ENCODE measurements around the gene RTKN2.
A peak's percentile ranks its signal among the peaks of the same experiment; 100 is the strongest.
"Not testable (repeated sequence)": the region's sequence is repeated elsewhere in the genome, so short reads cannot be mapped to it uniquely, and the experiment has no call there.

Gene RTKN2

DNA sequence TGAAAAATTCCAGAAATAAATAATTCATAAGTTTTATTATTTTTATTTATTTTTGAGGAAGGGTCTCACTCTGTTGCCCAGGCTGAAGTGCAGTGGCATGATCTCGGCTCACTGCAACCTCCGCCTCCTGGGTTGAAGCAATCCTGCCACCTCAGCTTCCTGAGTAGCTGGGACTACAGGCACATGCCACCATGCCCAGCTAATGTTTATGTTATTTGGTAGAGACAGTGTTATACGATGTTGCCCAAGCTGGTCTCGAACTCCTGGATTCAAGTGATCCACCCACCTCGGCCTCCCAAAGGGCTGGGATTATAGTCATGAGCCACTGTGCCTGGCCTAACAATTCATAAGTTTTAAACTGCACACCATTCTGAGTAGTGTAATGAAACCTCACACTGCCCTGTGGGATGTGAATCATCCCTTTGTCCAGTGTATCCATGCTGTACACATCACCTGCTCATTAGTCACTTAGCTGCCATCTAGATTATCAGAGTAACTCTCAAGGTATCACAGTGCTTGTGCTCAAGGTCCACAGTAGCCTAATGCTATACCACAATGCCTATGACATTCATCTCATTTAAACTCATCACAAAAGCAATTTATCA lies 17.9 kb downstream of the RTKN2 start:
- TF ChIP-seq, protein P1, sequence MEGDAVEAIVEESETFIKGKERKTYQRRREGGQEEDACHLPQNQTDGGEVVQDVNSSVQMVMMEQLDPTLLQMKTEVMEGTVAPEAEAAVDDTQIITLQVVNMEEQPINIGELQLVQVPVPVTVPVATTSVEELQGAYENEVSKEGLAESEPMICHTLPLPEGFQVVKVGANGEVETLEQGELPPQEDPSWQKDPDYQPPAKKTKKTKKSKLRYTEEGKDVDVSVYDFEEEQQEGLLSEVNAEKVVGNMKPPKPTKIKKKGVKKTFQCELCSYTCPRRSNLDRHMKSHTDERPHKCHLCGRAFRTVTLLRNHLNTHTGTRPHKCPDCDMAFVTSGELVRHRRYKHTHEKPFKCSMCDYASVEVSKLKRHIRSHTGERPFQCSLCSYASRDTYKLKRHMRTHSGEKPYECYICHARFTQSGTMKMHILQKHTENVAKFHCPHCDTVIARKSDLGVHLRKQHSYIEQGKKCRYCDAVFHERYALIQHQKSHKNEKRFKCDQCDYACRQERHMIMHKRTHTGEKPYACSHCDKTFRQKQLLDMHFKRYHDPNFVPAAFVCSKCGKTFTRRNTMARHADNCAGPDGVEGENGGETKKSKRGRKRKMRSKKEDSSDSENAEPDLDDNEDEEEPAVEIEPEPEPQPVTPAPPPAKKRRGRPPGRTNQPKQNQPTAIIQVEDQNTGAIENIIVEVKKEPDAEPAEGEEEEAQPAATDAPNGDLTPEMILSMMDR (IDR thresholded peaks at IDR 0.05; ENCODE audit: control insufficient read depth, insufficient read depth, low read depth, low read length, missing control alignments) = no peak
- H3K4me3 ChIP-seq (ENCODE audit: control insufficient read depth, low read depth, low read length) = no peak overlapping the region
- DNase-seq (ENCODE audit: low read depth) = peak; percentile 25

DNA sequence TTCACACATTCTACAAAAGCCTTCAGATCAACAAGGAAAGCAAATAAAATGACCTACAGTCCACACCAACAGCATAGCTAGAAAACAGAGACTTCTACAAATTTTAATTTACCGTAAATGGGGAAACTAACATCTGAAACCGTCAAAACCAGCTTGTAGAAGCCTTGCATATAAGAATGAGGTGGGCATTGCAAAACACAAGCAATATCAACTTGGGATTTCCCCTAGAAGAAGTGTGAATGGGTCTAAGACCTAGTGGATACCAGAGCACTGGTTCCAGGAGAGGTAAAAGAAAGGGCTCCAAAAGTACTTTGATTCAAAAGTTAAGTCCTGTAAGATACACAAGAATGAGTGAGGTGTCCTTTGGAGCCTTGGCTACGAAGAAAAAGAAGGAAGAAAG lies 18.7 kb downstream of the RTKN2 start:
- TF ChIP-seq, protein P1 (IDR thresholded peaks at IDR 0.05; ENCODE audit: control insufficient read depth, insufficient read depth, low read depth, low read length, missing control alignments) = no peak
- DNase-seq (ENCODE audit: low read depth) = no peak
- H3K4me3 ChIP-seq (ENCODE audit: control insufficient read depth, low read depth, low read length) = no peak overlapping the region

DNA sequence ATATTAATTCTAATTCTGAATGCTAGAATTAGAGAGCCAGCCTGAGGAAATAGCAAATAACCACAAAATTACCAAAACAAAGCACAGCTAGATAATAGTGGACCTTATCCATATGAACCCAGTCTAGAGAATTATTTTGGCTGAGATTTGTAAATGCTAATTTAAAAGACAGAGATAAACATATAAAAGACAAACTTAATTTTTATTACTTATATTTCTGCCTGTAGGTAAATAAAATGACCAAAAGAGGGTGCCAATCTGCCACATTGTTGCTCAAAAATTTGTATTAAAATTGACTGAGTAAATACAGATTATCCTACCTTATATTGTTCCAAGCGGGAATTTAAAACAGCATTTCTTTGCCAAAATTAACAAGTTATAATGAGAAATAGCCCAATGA lies 20.2 kb downstream of the RTKN2 start:
- H3K4me3 ChIP-seq (ENCODE audit: control insufficient read depth, low read depth, low read length) = no peak overlapping the region
- TF ChIP-seq, protein P1 (IDR thresholded peaks at IDR 0.05; ENCODE audit: control insufficient read depth, insufficient read depth, low read depth, low read length, missing control alignments) = peak; percentile 34
- no peak for DNase-seq (ENCODE audit: low read depth)

DNA sequence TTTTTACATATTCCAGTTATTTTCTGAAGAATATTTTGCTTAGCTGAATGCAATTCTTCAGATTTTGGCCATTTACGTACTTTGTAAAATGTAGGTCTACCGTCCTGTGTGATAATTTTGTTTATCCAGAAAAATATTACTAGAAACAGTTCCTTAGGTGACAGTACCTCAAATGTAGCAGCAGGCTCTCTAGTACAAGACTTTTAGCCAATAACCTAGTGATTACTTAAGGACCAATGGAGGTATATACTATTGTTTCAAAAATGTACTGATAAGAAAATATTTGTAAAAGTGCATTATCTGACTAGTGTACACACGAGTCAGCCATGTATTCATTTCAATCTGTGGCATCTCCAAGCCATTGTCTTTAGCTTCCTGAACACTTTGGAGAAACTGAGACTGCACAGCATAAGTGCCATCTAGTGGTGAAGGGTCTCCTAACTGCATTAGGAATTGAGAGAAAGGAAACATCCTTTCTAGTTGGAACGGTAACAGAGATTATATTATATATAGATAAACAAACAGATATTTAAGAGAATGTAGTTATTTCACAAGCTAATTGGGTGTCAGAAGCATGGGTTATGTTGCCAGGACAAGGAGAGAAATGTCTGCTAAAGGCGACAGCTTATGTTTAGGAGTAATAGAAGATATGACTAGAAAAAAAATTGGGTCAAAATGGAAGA lies 23.7 kb downstream of the RTKN2 start:
- no peak overlapping the region for H3K4me3 ChIP-seq (ENCODE audit: control insufficient read depth, low read depth, low read length)
- TF ChIP-seq, protein P1 (IDR thresholded peaks at IDR 0.05; ENCODE audit: control insufficient read depth, insufficient read depth, low read depth, low read length, missing control alignments) = peak; percentile 81
- peak; percentile 29 for DNase-seq (ENCODE audit: low read depth)

DNA sequence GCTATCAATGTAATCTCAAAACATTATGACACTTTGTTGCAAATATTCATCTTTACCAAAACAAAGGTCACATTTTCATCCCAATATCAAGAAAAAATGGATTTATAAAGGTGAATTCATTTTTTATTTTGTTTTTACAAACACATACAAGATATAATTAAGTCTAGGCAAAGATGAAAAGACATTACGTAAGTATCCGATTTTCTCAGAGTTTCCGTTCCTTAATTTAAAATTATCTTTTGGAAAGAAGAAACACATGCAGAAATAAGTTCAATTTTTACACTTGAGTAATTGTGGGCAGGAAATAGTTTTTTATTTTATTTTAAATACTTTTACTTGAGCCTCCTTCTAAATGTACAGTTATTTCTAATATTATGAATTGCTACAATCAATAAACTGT lies 24.6 kb downstream of the RTKN2 start:
- no peak for DNase-seq (ENCODE audit: low read depth)
- no peak overlapping the region for H3K4me3 ChIP-seq (ENCODE audit: control insufficient read depth, low read depth, low read length)
- TF ChIP-seq, protein P1 (IDR thresholded peaks at IDR 0.05; ENCODE audit: control insufficient read depth, insufficient read depth, low read depth, low read length, missing control alignments) = no peak

DNA sequence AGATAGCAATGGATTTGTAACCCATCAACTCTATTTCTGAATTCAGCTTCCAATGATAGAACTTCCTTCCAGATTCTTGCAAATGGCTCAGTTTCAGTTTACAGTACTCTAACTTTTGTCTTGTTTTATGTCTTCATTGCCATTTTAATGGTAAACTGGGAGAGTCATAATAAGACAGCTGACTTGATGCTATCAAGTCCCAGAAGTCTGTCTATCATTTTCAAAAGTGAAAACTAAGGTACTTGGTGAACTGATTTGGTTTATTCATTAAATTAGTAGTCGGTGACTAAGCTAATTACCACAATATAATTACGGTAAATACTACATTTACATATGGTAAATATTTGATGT lies 25.0 kb downstream of the RTKN2 start:
- peak overlapping the region; percentile 12 for H3K4me3 ChIP-seq (ENCODE audit: control insufficient read depth, low read depth, low read length)
- no peak for DNase-seq (ENCODE audit: low read depth)
- TF ChIP-seq, protein P1 (IDR thresholded peaks at IDR 0.05; ENCODE audit: control insufficient read depth, insufficient read depth, low read depth, low read length, missing control alignments) = no peak

DNA sequence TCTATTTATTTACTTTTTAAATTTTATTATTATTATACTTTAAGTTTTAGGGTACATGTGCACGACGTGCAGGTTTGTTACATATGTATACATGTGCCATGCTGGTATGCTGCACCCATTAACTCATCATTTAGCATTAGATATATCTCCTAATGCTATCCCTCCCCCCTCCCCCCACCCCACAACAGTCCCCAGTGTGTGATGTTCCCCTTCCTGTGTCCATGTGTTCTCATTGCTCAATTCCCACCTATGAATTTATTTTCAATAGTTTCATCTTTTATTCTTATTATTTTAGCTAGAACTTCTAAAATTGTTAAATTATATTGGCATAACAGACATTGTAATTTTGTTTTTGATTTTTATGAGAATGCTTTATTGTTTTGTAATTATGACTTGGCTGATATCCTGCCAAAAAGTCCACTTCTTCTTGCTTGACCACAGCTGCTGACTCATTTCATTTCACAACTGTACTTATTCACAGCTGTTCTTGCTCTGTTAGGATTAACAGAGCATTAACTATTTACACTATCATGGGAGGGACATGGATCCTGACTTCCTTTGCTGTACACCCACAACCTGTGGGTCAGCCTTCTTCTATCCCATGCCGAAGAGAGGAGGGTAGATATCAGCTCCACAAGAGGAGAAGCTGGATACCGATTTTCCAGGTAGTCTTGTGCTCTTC lies 25.5 kb downstream of the RTKN2 start:
- peak overlapping the region; percentile 12 for H3K4me3 ChIP-seq (ENCODE audit: control insufficient read depth, low read depth, low read length)
- peak; percentile 90 for DNase-seq (ENCODE audit: low read depth)

DNA sequence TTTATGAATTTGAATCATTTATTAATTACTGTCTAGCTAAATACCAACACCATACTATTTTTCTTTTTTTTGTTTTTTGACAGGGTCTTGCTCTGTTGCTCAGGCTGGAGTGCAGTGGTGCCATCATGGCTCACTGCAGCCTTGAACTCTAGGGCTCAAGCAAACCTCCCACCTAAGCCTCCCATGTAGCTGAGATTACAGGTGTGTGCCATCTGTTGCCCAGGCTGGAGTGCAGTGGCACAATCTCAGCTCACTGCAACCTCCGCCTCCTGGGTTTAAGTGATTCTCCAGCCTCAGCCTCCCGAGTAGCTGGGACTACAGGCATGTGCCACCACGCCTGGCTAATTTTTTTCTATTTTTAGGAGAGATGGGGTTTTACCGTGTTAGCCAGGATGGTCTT lies 27.1 kb downstream of the RTKN2 start:
- H3K4me3 ChIP-seq (ENCODE audit: control insufficient read depth, low read depth, low read length); DNase-seq (ENCODE audit: low read depth): not testable (repeated sequence)
